GM21723 (cell line): ENCODE measurements around the gene SYN1.

ENCODE experiments used
- ATAC-seq: cut with Tn5 transposase; IDR thresholded peaks from one replicate; pipeline ENCODE4 v1.9.1; 2021; ENCODE audit warnings: mild to moderate bottlenecking, moderate library complexity; ENCODE audit not compliant: unreplicated experiment

The SYN1 gene

DNA sequence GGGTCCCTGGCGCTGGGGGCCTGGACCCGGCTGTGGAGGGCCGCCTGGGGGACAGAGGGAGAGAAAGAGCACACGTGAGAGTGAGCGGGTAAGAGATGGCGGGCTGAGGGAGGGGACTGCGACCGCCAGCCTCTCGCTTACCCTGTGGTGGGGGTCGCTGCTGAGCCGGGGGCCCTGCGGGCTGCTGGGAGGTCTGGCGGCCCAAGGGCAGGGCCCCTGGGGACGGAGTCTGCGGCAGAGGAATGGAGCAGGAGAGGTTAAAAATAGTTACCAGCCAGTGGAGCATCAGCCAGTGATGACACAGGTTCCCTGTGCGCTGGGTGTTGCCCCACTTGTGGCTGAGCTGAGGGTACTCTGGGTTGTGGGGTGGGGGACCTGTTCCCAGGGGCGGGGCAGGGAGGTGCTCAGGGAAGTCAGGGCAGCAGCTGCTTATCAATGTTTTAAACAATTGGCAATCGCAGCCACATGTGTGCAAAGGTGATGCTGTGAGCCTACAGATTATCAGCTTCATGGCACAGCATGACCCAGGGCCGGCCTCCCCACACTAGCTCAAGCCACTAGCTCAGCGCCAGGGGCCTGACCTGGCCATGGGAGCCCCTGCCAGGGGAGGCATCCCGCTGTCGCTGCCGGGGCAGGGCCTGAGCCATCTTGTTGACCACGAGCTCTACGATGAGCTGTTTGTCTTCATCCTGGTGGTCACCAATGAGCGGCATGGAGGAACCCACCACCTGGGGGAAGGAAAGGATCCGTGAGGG lies 44.9 kb downstream of the SYN1 start:
- no peak for ATAC-seq

DNA sequence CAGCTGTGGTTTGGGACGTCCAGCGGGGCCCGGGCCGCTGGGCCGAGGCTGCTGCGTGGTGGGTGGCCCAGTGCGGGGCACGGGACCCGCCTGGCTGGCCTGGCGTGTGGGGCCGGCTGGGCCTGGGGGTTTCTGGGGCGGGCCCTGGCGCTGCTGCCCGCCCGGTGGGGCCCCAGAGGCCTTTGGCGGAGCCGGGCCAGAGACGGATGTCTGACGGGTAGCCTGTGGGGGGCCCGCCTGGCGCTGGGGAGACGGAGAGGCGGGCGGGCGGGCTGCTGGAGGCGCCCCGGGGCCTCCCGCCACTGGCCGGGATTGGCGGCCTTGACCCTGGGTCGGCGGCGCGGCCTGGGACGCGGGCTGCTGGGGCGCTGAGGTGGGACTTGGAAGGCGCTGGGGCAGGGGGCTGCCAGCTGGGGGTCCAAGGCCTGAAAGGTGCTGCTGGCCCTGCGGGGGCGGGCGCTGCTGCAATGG lies 45.5 kb downstream of the SYN1 start:
- ATAC-seq = no peak

DNA sequence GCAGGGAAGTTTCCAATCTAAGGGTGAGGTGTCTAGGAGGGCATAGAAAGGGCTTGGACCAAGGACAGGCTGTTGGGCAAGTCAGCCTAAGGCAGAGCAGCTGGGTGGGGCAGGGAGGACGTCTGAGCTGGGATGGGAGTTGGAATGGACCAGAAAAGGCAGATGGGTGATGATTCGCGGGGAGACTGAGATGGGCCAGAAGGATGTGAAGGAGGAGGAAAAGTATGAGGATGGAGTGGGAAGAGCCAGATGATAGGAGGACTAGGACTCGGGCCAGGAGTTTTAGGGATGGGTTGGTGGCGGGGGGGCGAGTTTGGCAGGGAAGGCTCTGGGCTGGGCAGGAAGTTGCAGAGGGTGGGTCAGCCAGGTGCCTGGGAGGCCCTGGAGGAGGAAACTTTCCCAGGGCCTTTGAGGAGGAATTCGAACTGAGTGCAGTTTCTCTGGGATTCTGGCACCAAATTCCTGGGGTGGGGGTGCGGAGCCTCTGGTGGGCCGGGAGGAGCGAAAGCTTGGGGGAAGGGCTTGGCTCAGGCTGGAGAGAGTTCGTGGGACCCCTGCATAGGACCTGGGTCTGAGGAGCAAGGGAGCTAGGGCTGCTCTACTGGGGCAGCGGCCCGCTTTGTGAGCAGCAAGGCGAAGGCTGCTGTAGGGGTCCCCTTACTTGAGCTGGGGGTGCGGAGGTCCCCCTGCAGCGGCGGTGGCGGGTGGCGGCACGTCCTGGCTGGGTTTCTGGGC lies 46.1 kb downstream of the SYN1 start:
- no peak for ATAC-seq

GRCh38 chrX:47572773-47573340 lies 46.8 kb downstream of the SYN1 start:
- ATAC-seq = no peak

- ATAC-seq = no peak
These were observed 47.8 kb downstream of the SYN1 start for GRCh38 chrX:47571896-47572295.

DNA sequence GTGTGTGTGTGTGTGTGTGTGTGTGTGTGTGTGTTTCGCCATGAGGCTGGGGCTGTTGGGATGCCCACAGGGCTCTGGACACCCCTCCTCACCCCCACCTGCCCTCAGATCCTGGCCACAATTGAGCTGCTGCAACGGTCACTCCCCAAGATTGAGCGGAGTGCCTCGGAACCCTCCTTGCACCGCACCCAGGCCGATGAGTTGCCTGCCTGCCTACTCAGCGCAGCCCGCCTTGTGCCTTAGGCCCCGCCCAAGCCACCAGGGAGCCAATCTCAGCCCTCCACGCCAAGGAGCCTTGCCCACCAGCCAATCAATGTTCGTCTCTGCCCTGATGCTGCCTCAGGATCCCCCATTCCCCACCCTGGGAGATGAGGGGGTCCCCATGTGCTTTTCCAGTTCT lies 48.4 kb downstream of the SYN1 start:
- no peak for ATAC-seq

DNA sequence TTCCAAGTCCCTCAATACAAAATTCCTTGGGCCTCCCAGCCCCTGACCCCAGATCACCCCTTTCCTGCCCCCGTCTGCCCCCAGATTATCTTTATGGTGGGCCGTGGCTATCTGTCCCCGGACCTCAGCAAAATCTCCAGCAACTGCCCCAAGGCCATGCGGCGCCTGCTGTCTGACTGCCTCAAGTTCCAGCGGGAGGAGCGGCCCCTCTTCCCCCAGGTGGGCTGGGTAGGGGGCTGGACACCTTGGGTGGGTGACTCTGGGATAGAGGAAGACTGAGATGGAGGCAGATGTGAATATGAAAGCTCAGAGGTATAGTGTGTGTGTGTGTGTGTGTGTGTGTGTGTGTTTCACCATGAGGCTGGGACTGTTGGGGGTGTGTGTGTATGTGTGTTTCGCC lies 48.9 kb downstream of the SYN1 start:
- ATAC-seq = no peak

DNA sequence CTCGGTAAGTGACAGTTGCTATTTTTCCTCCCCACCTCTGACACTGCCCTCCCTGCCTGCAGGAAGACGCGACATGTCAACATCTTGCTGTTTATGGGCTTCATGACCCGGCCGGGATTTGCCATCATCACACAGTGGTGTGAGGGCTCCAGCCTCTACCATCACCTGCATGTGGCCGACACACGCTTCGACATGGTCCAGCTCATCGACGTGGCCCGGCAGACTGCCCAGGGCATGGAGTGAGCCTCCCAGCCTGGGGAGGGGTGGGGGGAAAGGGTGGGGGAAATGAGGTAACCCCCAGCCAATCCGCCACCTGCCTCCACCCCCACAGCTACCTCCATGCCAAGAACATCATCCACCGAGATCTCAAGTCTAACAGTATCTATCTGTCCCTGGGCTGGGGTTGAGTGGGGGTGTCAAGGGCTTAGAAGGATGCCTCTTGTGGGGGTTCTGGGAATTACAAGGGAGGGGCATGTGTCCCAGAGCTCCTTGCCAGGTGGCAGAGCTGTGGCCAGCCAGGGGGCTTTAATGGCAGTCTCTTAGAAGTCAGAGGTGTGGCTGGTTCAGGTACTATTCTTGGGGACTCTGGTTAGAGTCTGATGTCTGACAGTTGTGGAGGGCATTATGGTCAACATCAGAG lies 50.9 kb downstream of the SYN1 start:
- ATAC-seq = no peak

DNA sequence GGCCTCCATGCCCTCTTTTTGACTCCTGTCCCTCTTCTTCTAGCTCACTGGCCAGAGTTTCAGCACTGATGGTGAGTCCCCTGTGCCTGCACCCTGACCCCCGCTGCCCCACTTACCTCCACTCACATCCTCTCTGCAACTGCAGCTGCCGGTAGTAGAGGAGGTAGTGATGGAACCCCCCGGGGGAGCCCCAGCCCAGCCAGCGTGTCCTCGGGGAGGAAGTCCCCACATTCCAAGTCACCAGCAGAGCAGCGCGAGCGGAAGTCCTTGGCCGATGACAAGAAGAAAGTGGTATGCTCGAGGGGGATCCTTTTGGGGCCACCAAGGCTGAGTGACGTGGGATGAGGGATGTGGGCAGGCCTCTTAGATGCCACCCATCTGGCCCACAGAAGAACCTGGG lies 52.8 kb downstream of the SYN1 start:
- no peak for ATAC-seq

DNA sequence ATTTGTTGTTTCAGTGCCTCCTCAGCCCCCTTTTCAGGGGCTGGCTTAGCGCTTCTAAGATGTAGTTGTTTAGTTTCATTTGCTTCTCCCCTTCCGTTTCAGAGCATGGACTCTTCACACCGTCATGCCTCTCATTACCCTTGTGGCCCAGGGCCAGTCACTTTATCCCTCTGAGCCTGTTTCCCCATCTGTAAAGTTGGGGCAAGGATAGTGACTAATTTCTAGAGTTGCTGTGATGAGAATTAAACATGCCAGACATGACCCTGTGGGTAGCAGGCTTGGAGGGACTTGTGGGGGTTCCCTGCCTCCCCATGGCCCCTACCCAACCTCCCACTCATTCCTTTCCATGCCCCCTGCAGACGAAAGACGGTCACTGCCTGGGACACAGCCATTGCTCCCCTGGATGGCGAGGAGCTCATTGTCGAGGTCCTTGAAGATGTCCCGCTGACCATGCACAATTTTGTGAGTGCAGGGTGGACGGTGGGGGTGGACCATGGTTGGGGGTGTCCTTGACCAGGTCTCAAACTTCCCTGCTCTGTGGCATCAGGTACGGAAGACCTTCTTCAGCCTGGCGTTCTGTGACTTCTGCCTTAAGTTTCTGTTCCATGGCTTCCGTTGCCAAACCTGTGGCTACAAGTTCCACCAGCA lies 55.1 kb downstream of the SYN1 start:
- no peak for ATAC-seq

- ATAC-seq = no peak
These were observed 55.8 kb downstream of the SYN1 start for GRCh38 chrX:47563801-47564315.

DNA sequence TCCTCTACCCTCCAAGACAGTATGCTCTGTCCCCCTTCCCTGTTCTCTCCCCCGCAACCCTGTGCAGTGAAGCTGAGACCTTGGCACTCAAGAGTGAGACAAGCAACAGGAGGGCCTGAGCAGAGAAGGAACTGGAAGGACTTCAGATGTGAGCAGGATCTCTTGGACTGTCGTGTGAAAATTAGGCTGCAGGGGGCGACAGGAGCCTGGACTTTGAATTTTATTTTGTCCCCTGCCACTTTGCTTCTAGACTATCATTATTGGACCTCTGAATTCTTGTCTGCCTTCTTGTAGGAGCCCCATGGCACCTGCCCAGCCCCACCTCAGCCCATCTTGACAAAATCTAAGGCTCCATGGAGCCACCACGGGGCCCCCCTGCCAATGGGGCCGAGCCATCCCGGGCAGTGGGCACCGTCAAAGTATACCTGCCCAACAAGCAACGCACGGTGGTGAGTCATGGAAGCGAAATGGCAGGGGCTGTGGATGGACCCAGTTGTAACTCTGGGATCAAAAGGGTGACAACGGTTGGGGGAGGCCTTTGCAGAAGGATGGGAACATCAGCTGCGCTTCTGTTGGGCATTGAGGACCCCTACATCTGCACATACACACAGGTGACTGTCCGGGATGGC lies 56.9 kb downstream of the SYN1 start:
- no peak for ATAC-seq

DNA sequence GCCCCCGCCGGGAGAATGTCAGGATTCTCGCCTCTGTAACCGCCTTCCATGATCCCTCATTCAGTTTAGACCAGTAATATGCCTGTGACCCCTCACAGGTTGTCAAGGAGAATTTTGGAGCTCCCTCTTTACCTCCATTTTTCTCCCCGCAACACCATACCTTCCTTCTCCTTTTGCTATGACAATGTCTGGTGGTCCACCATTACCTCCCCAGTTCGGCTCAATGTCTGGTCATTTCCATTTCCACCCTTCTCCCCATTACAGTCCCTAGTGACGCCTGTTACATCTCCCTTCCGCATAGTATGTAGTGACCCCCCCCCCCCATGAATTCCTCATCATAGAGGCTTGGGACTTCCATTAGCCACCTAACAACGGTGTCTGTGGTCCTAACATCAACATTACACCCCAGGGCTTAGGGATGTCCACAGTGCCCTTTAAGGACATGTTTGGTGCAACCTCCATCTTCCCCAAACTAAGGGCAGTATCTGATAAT lies 58.0 kb downstream of the SYN1 start:
- ATAC-seq = no peak

GRCh38 chrX:47560934-47561658 lies 58.6 kb downstream of the SYN1 start, which contains the start of gene ARAF:
Gene ARAF, plus strand, starts transcription at chrX:47561205. Its CDS starts 1,763 bp downstream, at chrX:47562968.
- peak; percentile 89 for ATAC-seq

- no peak for ATAC-seq
These were observed 59.3 kb downstream of the SYN1 start for GRCh38 chrX:47560179-47560933.

DNA sequence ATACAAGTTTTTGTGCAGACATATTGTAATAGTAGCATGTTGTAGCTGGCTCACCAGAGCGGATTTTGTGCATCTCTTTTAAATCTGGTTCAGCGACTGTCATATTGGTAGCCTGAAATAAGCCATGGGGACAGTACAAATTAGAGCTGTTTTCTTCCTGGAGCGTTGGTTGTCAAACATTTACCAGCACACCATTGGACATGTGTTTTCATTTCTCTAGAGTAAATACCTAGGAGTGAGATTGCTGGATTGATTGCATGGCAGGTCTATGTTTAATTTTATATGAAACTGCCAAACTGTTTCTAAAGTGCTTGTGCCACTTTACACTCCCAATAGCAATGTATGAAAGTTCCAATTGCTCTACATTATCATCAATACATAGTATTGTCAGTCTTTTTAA lies 61.2 kb downstream of the SYN1 start:
- no peak for ATAC-seq

DNA sequence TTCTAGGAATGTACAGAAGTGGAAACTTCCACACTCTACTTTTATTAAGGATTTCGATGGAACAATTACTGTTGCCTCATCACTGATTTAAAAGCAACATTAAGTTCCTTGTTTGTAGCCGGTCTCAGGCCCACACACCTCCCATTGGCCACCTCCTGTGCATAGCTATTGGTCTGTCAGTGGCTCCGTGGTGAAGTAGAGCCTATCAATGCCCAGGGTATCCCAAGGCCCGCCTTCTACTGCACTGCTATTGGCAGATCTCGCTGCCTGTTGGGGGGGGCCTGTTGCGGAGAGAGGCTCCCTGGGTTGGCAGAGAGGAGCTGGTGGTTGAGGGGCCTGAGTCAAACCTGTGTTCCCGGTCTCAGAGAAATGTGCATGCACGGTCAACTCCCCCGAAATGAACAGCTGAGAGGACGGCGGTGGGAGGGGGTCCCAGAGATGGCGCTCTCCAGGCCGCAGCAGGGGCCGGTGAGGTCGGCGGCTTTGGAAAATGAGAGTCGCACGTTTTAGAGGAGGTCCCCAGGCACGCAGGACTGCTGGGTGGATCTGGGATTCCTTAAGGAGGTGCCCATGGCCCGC lies 63.5 kb downstream of the SYN1 start:
- ATAC-seq = peak; percentile 85

- ATAC-seq = no peak
These were observed 76.2 kb downstream of the SYN1 start for GRCh38 chrX:47543496-47543895.
